HuH-7.5 (cell line): ENCODE data around the gene GSPT1.
"Not testable (repeated sequence)": the region's sequence is repeated elsewhere in the genome, so short reads cannot be mapped to it uniquely, and the experiment has no call there.

Experiments used
- DNase-seq: peaks from one replicate; pipeline ENCODE4 v3.0.0; 2011; ENCODE audit warnings: low spot score

Gene GSPT1

DNA sequence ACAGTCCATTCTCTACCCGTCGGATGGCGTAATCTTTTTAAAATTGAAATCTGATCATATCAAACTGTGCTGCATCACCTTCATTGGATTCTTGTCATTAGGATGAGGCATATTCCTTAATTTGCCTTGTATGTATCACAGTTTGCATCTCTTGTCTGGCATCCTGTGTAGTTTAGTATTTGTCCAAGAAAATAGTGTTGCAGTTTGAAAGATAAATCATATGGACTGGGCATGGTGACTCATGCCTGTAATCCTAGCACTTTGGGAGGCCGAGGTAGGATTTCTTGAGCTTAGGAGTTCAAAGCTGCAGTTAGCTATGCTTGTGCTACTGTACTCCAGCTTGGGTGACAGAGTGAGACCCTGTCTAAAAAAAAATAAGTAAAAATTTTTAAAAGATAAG is 58.6 kb downstream of the GSPT1 start:
- no peak for DNase-seq

GRCh38 chr16:11852092-11852809 is 63.5 kb downstream of the GSPT1 start:
- DNase-seq = no peak

DNA sequence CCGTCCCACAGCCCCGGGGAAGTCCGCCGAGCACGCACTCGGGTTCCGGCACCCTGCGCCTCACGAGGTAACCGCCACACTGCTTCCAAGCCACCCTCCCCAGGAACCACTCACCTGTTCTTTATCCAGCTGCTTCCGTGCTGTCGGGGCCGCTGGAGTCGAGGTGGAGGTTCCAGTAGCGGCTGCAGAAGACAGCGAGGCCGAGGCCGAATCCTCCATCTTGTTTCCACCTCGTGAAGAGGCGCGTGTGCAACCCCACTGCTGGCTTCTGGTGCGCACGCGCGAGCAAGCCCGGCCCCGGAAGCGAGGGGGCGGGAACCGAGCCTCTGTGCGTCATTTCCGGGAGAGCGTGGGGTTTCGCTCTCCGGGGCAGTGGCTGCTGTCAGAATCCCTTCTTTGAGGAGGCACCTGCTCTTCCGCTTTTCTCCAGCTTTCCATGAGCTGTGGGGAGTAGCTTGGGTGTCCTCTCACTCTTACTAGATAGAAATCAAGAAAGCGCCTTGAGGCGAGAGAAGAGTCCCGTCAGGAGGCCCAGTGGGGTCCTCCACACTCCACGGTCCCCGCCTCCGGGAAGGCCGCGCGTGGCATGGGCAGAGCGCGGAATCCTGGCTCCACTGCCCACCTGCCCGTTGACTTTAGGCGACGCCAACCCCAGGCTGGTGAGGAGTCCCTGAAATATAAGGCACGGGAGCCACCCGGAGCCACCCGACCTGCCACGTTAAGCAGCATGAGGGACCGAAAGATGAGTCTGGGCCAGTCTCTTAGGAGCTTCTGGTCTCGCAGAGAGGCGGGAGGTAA is 64.3 kb downstream of the GSPT1 start, which contains the start of gene RSL1D1:
RSL1D1 (minus strand) TSS at position 249 of the 798 bp plus-strand sequence; CDS start at position 219, 30 bp downstream.
- peak; percentile 84 for DNase-seq

DNA sequence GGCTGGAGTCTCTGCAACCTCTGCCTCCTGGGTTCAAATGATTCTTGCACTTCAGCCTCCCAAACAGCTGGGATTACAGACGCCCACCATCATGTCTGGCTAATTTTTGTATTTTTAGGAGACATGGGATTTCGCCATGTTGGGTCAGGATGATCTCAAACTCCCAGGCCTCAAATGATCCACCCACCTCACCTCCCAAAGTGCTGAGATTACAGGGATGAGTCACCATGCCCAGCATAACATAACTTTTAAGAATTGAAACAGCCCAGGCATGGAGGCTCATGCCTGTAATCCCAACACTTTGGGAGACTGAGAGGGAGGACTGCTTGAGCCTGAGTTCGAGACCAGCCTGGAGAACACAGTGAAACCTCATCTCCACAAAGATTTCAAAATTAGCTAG is 66.9 kb downstream of the GSPT1 start:
- DNase-seq = no peak

DNA sequence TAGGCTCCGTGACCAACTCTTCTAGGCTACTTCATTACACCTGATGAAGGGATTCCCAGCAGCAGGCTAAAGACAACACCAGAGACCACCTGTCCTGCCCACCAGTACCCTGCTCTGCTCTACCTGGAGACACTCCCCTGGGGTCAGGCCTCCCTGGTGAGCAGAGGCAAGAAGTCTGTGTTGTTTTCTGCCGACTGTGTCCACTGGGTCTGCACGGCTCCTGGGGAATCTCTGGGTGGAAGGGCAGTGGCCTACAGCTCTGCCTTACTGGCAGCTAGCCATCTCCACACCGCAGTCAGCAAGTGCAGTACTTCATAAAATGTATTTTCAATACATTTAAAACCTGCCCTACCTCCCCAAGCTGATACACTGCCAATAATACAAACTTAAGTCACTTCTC is 71.3 kb downstream of the GSPT1 start:
- DNase-seq = no peak

DNA sequence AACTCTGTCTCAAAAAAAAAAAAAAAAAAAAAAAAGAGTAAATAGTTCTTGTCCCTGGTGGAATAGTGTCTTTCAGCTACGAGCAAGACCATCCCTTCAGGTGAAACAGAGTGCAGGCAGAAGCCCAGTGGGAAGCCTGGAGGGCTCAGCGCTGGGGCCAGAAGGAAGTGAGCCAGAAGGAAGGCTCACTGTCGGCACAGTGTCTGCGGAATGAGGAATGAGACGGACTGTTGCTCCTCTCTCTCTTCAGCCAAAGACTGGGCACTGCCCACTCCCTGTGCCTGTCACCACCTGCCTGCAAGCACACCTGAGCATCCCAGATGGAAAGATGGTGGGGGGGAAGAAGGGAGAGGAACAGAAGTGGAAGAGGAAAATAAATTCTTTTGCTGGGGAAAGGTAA is 71.9 kb downstream of the GSPT1 start:
- DNase-seq = no peak

DNA sequence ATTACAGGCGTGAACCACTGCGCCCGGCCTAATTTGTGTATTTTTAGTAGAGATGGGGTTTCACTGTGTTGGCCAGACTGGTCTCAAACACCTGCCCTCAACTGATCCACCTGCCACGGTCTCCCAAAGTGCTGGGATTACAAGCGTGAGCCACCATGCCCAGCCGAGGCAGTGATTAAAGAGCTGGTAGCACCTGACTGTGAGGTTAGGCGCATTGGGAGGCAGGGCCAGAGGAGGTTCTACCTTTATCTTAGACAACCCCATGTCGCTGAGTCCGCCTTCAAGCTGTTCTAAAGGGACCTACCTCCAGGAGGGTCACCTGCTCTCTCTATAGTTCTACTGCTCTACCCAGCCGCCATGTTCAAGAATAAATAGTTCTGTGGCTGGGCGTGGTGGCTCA is 72.5 kb downstream of the GSPT1 start:
- no peak for DNase-seq

GRCh38 chr16:11841026-11841425 is 74.7 kb downstream of the GSPT1 start:
- no peak for DNase-seq

GRCh38 chr16:11836650-11837244 is 79.0 kb downstream of the GSPT1 start:
- DNase-seq = no peak

DNA sequence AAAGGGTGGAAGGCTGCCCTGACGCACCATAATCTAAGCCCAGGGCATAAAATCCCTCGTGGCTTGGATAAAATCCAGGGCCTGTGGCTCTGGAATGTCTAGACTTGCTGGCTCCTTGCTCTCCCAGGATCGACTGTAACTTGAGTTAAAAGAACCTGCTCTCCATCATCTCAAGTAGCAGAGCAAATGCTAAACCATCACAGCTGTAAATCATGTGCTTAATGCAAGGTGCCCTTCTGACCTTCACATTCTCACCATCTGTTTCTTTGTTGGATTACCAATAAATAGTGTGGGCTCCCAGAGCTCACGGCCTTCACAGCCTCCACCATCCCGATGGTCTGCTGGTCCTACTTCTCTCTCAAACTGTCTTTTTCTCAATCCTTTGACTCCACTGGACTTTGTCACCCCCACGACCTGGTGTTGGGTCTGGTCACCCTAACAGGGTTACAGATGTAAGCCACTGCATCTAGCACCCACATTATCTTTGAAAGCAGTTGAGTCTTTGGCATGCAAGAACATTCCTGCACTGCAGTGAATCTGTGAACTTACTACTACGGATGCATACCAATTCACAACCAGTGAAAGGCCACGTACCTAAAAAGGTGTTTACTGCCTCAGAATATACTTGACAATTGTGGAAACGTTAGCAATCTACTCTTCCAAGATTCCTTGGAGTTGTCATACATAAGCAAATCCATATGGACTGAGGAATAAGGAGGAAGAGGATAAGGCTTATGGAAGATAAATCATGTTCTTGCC is 79.7 kb downstream of the GSPT1 start:
- DNase-seq = no peak

GRCh38 chr16:11835309-11835708 is 80.4 kb downstream of the GSPT1 start:
- DNase-seq = no peak

DNA sequence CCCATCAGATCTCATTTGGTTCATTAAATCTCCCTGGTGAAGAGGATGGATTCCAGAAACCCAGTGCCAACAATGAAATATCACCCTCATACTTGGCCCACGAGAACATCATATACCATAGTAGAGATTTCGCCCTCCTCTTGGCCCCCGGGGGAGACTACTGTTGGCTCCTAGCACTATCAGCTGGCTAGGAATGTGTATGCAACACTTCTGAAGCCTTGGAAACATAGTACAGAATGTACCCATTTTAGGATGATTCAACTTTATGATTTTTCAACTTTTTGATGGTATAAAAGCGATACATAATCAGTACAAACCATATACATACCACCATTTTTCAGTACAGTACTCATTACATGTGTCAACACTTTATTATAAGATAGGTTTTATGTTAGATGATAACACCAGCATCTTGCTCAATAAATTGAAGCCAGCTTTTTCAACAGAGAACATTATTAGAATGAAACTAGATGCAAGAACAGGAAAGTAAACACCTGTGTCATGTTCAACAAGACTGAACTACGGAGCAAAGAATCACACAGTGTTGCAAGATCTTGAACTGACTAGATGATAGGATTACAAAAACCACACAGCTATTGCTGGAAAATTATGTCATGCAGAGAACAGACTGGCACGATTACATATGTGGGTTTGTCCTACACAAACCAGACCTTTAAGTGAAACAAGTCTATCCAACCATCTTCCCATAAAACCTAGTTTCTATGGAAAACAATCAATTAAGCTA is 81.6 kb downstream of the GSPT1 start:
- no peak for DNase-seq

GRCh38 chr16:11828696-11829095 is 87.1 kb downstream of the GSPT1 start:
- no peak for DNase-seq

DNA sequence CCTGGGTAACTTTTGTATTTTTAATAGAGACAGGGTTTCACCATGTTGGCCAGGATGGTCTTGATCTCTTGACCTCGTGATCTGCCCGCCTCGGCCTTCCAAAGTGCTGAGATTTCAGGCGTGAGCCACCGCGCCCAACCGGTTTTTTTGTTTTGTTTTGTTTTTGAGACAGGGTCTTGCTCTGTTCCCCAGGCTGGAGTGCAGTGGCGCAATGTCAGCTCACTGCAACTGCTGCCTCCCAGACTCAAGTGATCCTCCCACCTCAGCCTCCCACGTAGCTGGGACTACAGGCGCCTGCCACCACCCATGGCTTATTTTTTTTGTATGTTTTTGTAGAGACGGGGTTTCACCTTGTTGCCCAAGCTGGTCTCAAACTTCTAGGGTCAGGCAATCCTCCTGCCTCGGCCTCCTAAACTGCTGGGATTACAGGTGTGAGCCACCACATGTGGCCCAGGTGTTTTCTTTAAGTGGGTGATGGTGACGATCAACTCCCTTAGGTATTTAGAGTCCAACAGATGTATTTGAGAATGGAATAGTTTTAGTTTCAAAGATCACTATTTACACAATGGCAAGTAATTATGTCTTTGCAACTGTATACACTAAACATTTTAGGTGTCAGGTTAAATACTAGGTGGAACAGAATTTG is 90.1 kb downstream of the GSPT1 start:
- not testable (repeated sequence) for DNase-seq

DNA sequence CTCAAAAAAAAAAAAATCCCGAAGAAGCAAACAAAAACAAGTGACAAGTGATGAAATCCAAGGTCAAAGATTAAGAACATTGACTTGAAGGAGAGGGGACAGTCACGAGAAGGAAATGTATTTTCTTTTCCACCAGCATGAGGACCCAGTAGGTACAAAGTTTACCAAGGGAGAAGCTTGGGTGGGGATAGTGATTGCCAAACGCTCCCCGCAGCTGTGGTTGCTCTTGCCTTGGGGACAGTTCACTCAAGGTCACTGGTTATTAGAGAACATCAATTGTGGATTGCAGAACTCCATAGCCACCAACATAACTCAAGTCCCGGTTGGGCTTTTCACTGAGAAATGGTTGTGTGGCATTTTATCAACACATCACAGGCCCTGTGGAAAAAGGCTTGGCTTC is 91.4 kb downstream of the GSPT1 start:
- DNase-seq = peak; percentile 20

- not testable (repeated sequence) for DNase-seq
Measured at GRCh38 chr16:11823645-11824044, 92.1 kb downstream of the GSPT1 start.

- DNase-seq = no peak
Measured at GRCh38 chr16:11819798-11820197, 96.0 kb downstream of the GSPT1 start.

GRCh38 chr16:11818970-11819369 is 96.8 kb downstream of the GSPT1 start:
- DNase-seq = not testable (repeated sequence)
